Spleen (tissue), 7 donors: ENCODE measurements around the gene MARK3.

Source experiments
- CTCF ChIP-seq, 11 experiments: fragments of 200-600 bp in 7 of 11; fragments of 450-650 bp in 4 of 11; sonication (generic) in 4 of 11; IDR thresholded peaks in 8 of 11; conservative IDR thresholded peaks in 3 of 11; 1 replicate in 7 of 11; 2 replicates in 4 of 11; pipeline versions ENCODE4 v1.4.0 to v1.8.0; 2016 to 2021; ENCODE audit warnings: antibody characterized with exemption in 11 of 11, inconsistent platforms in 4 of 11, mild to moderate bottlenecking in 1 of 11
- POLR2A ChIP-seq, 3 donors: fragments of 450-650 bp; IDR thresholded peaks; one replicate each; pipeline ENCODE4 v1.5.1; 2017; ENCODE audit warnings: antibody characterized with exemption in 3 of 3, mild to moderate bottlenecking in 1 of 3
- POLR2AphosphoS5 ChIP-seq, 3 donors: sonication (generic); formaldehyde crosslinking; IDR thresholded peaks; one replicate each; pipeline ENCODE4 v1.5.1; 2017; ENCODE audit warnings: antibody characterized with exemption in 3 of 3
- donor health status: DM: no; HTN: no; CAD: no; lungs with moderate emphysema.
- donor health status: DM: no; HTN: no; CAD: no.
- donor health status: DM: no; HTN: no; CAD: no.

- TF ChIP-seq CTCF (IDR thresholded peaks at IDR 0.05 in 8 of 11, conservative IDR thresholded peaks at IDR 0.05 in 3 of 11) (no peak), POLR2AphosphoS5 (IDR thresholded peaks at IDR 0.05) (no peak), POLR2A (IDR thresholded peaks at IDR 0.05) (no peak)
Measured at GRCh38 chr14:103339561-103339960, 45.7 kb upstream of the MARK3 start.
